Measurements from ENCODE around the gene GET4. TPM values are rescaled to one million over a fixed set of nuclear protein-coding genes. Genes with fewer than 3 reads are reported as not detected.

GET4 gene
- total and polyA plus RNA-seq, 2 of the 4 experiments (the other 2 are of a cell fraction) = 11.3 to 30.9 TPM

- Histone ChIP-seq H3K14ac (replicated peaks; ENCODE audit: low read depth, low read length) (no peak overlapping the region), H2AK9ac (replicated peaks; ENCODE audit: low read depth, low read length, poor library complexity) (no peak overlapping the region), H4K5ac (ENCODE audit: low read depth, low read length) (no peak overlapping the region), H3K9me3 (ENCODE audit: control insufficient read depth, insufficient read depth, low read length) (no peaks in the 10 kb centered on the region), H3K36me3 (ENCODE audit: control insufficient read depth, insufficient read depth, low read length) (peaks cover 42% of the 10 kb centered on the region), H3K4ac (ENCODE audit: low read depth, low read length) (no peak overlapping the region), H3K27ac (ENCODE audit: insufficient read depth, low read length) (no peak overlapping the region), H2BK5ac (ENCODE audit: low read depth, low read length, poor library complexity, severe bottlenecking) (no peak overlapping the region), H3K23ac (ENCODE audit: low read depth, low read length) (no peak overlapping the region), H3K9ac (ENCODE audit: low read depth, low read length) (no peak overlapping the region), H4K91ac (ENCODE audit: insufficient read depth, low read depth, low read length) (no peak overlapping the region), H3K4me2 (ENCODE audit: low read depth, low read length) (no peak overlapping the region), H3K18ac (ENCODE audit: low read depth, low read length) (no peak overlapping the region), H4K20me1 (ENCODE audit: insufficient read depth, low read length) (peaks cover 15% of the 10 kb centered on the region; the same call in 1 of the 2 replicates), H3K9me1 (ENCODE audit: insufficient read depth, low read length) (peaks cover 6% of the 10 kb centered on the region), H2AFZ (replicated peaks; ENCODE audit: low read length, poor library complexity) (no peak overlapping the region), H3K56ac (ENCODE audit: extremely low read depth, insufficient read depth, low read length) (no peak overlapping the region), H2AK5ac (ENCODE audit: low read depth, low read length) (no peak overlapping the region), H3K27me3 (ENCODE audit: control insufficient read depth, insufficient read depth, low read length) (no peaks in the 10 kb centered on the region), H2BK120ac (ENCODE audit: low read depth, low read length) (no peak overlapping the region), H2BK20ac (ENCODE audit: low read depth, low read length) (no peak overlapping the region), H4K8ac (ENCODE audit: low read depth in 2 of 2, low read length in 2 of 2) (no peak overlapping the region), H3K4me3 (ENCODE audit: insufficient read depth, low read depth, low read length) (no peak overlapping the region), H3K79me1 (ENCODE audit: low read depth in 1 of 2, low read length in 2 of 2) (peaks cover 23 to 57% of the 10 kb centered on the region in 2 experiments), H3K4me1 (ENCODE audit: control insufficient read depth, insufficient read depth, low read length) (peaks cover 5% of the 10 kb centered on the region; the same call in 1 of the 2 replicates), H2BK15ac (ENCODE audit: low read depth, low read length) (no peak overlapping the region)
- POLR2A ChIA-PET (ENCODE audit: unreplicated experiment) = no interaction called here
- no TSS peak for BruUV-seq (replicated peaks)
- DNase-seq = no peak
- dilution Hi-C loops (cut with HindIII; ENCODE audit: low sequenced_read_pairs, unreplicated experiment) (no loop called here), in situ Hi-C loops (cut with MboI; ENCODE audit: low sequenced_read_pairs) (no loop called here), intact Hi-C loops (cut with micrococcal nuclease) (no loop called here)
- TF ChIP-seq MXI1 (IDR thresholded peaks at IDR 0.05; ENCODE audit: borderline replicate concordance, low read depth, low read length) (no peak), POLR2A (IDR thresholded peaks at IDR 0.05; ENCODE audit: low read depth, low read length) (no peak), RFX5 (IDR thresholded peaks at IDR 0.05; ENCODE audit: low read depth, low read length) (no peak), FOS (IDR thresholded peaks at IDR 0.05; ENCODE audit: low read depth, low read length) (no peak), CTCF (conservative IDR thresholded peaks at IDR 0.05; ENCODE audit: low read depth, low read length) (no peak), MAFK (IDR thresholded peaks at IDR 0.05; ENCODE audit: low read depth, low read length) (no peak), CEBPB (IDR thresholded peaks at IDR 0.05; ENCODE audit: low read depth, low read length) (no peak), CHD1 (IDR thresholded peaks at IDR 0.05; ENCODE audit: low read depth, low read length) (no peak), MAZ (IDR thresholded peaks at IDR 0.05; ENCODE audit: borderline replicate concordance, low read depth, low read length) (no peak), SMC3 (IDR thresholded peaks at IDR 0.05; ENCODE audit: low read depth, low read length) (no peak), BHLHE40 (IDR thresholded peaks at IDR 0.05; ENCODE audit: low read depth, low read length) (no peak), RCOR1 (IDR thresholded peaks at IDR 0.05; ENCODE audit: insufficient replicate concordance, low read length) (no peak), RAD21 (IDR thresholded peaks at IDR 0.05; ENCODE audit: low read length) (no peak), NFE2L2 (IDR thresholded peaks at IDR 0.05; ENCODE audit: low read depth, low read length) (no peak)
- TF ChIP-seq, protein P1, sequence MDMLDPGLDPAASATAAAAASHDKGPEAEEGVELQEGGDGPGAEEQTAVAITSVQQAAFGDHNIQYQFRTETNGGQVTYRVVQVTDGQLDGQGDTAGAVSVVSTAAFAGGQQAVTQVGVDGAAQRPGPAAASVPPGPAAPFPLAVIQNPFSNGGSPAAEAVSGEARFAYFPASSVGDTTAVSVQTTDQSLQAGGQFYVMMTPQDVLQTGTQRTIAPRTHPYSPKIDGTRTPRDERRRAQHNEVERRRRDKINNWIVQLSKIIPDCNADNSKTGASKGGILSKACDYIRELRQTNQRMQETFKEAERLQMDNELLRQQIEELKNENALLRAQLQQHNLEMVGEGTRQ (IDR thresholded peaks at IDR 0.05; ENCODE audit: low read depth, low read length) = no peak
- TF ChIP-seq, protein P2, sequence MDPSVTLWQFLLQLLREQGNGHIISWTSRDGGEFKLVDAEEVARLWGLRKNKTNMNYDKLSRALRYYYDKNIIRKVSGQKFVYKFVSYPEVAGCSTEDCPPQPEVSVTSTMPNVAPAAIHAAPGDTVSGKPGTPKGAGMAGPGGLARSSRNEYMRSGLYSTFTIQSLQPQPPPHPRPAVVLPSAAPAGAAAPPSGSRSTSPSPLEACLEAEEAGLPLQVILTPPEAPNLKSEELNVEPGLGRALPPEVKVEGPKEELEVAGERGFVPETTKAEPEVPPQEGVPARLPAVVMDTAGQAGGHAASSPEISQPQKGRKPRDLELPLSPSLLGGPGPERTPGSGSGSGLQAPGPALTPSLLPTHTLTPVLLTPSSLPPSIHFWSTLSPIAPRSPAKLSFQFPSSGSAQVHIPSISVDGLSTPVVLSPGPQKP (IDR thresholded peaks at IDR 0.05; ENCODE audit: borderline replicate concordance, low read depth, low read length) = no peak
- CTCF ChIA-PET = interaction anchor here (1.1 kb wide), 1 partner anchor 9 kb away, joined by 5 read pairs; no protein-coding TSS in a partner anchor
- ATAC-seq (ENCODE audit: low read depth) = no peak
- 100% methylated on average over 2 of the region's 11 CpGs; no CpG with 5 or more reads in 1 of the 2 experiments for WGBS, 2 experiments (ENCODE audit: extremely low coverage in 2 of 2, insufficient read length in 1 of 2)
Measured at GRCh38 chr7:845731-846130, 30.6 kb upstream of the GET4 start.

Measured in IMR-90 (cell line).